Tongue (tissue), 2 donors: ENCODE results near the gene BAZ2B. TPM values are rescaled to one million over a fixed set of nuclear protein-coding genes. Genes with fewer than 3 reads are reported as not detected.
"Not testable (repeated sequence)": the region's sequence is repeated elsewhere in the genome, so short reads cannot be mapped to it uniquely, and the experiment has no call there.

Experiments
- DNase-seq: peaks from one replicate; pipeline ENCODE4 v3.0.0-alpha.2; 2015
- total RNA-seq: library from RNA; depleted of rRNA; stranded (reverse); fragments of >200 nt; gene quantifications from one replicate; pipeline ENCODE4 v1.2.3, GENCODE V29; 2014

The BAZ2B gene, protein sequence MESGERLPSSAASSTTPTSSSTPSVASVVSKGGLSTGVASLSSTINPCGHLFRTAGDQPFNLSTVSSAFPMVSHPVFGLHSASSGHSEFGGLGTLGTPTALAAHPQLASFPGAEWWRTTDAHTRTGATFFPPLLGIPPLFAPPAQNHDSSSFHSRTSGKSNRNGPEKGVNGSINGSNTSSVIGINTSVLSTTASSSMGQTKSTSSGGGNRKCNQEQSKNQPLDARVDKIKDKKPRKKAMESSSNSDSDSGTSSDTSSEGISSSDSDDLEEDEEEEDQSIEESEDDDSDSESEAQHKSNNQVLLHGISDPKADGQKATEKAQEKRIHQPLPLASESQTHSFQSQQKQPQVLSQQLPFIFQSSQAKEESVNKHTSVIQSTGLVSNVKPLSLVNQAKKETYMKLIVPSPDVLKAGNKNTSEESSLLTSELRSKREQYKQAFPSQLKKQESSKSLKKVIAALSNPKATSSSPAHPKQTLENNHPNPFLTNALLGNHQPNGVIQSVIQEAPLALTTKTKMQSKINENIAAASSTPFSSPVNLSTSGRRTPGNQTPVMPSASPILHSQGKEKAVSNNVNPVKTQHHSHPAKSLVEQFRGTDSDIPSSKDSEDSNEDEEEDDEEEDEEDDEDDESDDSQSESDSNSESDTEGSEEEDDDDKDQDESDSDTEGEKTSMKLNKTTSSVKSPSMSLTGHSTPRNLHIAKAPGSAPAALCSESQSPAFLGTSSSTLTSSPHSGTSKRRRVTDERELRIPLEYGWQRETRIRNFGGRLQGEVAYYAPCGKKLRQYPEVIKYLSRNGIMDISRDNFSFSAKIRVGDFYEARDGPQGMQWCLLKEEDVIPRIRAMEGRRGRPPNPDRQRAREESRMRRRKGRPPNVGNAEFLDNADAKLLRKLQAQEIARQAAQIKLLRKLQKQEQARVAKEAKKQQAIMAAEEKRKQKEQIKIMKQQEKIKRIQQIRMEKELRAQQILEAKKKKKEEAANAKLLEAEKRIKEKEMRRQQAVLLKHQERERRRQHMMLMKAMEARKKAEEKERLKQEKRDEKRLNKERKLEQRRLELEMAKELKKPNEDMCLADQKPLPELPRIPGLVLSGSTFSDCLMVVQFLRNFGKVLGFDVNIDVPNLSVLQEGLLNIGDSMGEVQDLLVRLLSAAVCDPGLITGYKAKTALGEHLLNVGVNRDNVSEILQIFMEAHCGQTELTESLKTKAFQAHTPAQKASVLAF (N-terminal part only)
- 162 TPM for total RNA-seq

DNA sequence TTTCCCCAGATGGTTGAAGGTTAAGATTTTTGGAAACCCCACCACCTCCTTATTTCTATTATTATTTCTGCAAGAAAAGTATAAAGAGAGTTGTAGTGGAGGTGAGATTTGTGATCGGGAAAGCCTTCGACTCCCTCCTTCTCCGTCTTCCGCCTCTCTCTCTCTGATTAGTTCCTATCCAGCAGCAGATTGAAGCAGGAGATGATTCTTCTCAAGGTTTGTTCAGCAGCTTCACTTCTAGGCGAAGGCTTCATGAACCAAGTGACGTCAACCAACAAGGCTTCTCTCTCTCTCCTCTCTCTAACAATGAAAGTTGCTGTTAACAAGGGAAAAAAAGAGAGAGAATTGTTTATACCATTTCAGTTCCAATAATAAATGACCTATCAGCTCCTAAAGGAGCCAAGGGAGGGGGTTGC is at the start of gene BAZ2B:
TSS of gene BAZ2B (minus strand) at position 263 of the 416 bp plus-strand sequence. CDS start 137,829 bp downstream, outside the sequence.
- peak; percentile 88 for DNase-seq

DNA sequence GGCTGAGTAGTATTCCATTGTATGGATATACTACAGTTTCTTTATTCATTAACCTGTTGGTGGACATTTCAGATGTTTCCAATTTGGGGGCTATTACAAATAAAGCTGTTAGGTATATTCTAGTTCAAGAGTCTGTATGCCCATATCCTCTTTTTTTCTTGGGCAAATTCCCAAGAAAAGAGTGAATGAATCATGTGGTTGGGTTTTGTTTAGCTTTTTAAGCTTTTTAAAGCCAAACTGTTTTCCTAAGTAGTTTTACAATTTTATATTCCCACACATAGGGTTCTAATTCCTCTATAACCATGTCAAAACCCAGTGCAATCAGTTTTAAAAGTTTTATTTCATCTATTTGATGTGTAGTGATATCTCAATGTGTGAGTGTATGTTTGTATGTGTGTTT is 44.9 kb upstream of the BAZ2B start:
- no peak for DNase-seq

DNA sequence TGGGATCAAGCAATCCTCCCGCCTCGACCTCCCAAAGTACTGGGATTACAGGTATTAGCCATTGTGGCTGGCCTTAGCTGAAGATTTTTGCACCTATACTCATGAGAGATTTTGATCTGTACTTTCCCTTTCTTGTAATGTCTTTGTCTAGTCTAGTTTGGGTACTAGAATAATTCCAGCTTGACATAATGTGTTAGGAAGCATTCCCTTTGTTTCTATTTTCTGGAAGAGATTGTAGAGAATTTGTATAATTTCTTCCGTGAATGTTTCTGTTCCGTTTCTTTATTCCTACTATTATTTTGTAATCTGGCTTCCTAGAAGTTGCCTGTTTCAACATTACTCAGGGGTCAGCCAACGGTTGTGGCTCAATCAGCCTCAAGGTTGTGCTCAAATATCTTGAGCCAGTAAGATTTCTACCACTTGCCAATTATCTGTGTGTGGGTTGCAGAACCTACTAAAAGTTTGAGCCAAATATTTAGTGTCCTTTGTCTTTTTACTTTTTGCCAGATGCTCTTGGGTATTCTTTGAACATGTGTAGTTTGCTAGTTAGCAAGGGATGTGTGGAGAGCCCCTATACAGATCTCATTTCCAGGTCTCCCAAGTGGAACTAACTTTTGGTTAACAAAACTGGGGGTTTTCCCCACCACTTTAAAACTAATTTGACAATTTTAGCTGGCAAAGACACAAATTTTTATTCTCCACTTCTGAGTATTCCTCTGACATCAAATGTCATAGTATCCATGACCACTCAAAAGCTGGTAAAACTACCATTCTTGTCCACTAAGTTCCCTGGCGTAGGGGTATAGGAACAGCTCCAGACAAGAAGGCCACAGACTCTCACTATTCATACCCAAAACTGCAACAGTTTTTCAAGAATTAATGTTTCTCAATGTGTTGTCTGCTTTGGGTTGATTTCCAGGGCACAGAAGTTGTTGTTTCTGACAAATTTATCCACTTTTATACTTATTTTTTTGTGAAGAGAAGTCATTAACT is 42.8 kb upstream of the BAZ2B start:
- no peak for DNase-seq

DNA sequence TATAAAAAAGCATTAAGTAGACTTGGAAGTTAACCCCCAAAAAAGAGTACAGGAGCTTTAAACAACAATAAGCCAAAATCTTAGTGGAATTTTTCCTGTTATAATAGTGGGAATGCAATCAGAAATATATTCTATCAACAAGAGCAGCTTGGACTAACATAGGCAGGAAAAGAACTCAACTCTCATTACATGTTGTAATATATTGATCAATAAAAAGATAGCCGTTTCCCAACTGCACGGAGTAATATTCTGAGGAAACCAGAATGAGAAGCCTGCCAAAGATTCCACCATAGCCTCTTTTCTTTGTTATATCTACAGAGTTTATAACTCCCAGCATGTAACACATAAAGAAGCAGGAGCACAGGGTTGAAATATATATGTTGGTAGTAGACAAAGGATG is 37.6 kb upstream of the BAZ2B start:
- no peak for DNase-seq

DNA sequence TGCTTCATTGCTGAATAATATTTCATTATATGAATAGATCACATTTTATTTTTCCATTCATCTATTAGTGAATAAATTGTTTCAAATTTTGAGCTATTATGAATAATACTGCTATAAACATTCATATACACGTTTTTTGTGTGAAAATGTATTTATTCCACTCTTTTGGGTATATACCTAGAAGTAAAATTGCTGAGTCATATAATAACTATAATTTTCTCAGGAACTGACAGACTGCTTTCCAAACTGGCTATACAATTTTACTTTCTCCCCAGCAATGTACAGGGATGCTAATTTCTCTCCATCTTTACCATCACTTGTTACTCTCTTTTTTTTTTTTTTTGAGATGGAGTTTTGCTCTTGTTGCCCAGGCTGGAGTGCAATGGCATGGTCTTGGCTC is 35.5 kb upstream of the BAZ2B start:
- DNase-seq: no peak

DNA sequence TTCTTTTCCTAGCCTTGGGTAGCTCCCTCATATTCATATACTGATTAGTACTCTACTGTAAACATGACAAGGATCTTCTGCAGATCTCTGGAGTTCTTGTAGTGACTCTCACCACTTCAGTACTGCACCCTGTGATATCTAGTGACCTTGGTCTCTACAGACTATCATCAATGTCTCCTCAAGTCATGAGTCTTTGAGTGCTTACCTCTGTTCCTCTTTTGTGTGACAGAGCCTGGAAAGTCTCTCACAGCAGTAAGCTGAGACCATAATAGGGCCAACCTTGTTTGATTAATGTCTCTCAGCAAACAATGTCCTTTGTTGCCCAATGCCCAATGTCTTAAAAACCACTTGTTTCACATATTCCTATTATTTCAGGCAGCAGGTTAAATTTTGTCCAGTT is 34.2 kb upstream of the BAZ2B start:
- no peak for DNase-seq

DNA sequence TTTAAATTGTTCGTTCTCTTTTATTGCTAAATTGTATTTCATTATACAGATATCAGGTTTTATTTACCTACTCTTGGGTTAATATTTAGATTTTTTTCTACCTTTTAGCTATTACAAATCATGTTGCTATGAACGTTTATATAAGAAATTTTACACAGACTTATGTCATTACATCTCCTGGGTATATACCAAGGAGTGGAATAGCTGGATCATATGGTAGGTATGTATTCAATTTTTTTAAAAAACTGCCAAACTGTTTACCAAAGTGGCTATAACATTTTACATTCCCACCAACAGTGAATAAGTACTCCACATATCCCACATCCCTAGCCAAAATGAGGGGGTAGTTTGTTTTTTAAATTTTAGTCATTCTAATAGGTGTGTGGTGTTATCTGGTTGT is 32.3 kb upstream of the BAZ2B start:
- DNase-seq: no peak

DNA sequence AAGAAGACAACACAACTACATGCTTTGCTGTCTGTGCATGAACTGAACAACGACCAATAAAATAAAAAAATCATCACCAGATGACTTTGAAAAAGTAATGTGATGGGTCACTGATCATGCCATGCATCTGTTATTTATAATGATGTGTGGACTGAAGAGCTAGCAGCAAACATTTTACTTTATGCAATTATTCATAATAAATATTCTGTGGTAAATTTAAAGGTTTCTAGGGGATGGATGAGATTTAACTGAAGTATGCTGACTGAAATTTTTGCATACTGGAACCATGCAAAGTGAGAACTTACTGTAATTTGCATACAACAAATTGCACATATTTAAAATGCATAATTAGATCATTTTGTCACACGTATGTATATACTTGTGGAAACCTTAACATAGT is 31.3 kb upstream of the BAZ2B start:
- DNase-seq: no peak

DNA sequence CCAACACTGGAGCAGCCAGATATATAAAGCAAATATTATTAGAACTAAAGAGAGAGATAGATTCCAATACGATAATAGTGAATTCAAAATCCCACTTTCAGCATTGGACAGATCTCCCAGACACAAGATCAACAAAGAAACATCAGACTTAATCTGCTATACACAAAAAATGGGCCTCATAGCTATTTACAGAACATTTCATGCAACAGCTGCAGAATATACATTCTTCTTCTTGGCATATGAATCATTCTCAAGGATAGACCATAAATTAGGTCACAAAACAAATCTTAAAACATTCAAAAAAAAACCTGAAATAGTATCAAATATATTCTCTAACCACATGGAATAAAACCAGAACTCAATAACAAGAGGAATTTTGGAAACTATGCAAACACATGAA is 23.8 kb upstream of the BAZ2B start:
- DNase-seq: no peak

DNA sequence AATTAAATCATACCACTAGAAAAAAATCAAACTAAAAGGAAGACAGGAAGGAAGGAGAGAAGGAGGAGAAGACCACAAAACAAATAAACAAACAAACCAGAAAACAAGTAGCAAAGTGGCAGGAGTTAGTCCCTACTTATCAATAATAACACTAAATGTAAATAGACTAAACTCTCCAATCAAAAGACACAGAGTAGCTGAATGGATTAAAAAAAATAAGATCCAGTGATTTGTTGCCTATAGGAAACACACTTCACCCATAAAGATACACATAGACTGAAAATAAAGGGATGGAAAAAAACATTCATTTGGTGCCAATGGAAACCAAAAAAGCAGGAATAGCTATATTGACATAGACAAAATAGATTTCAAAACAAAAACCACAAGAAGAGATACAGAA is 23.4 kb upstream of the BAZ2B start:
- no peak for DNase-seq

DNA sequence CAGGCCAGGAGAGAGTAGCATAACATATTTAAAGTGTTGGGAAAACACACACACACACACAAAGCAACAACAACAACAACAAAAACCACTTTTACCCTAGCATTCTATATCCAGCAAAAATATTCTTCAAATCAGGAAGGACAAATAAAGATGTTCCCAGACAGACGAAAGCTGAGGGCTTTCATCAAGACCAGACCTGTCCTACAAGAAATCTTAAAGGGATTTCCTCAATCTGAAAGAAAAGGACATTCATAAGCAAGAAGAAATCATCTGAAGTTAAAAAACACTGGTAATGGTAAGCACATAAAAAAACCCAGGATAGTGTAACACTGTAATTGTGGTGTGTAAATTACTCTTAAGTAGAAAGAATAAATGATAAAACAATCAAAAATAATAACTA is 22.7 kb upstream of the BAZ2B start:
- DNase-seq: no peak

DNA sequence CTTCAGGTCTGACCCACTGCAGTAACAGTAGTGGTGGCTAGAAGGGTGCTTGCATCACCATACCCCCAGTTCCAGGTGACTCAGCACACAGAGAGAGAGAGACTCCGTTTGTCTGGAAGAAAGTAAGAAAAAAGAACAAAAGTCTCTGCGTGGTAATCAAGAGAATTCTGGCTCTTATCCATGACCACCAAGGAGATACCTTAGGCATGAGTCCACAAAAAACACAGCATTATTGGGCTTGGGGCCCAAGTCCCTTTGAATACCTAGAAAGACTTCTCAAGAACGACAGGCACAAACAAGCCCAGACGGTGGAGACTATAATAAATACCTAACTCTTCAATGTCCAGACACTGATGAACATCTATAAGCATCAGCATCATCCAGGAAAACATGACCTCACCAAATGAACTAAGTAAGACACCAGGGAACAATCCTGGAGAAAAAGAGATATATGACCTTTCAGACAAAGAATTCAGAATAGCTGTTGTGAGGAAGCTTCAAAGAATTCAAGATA is 21.7 kb upstream of the BAZ2B start:
- DNase-seq: no peak

DNA sequence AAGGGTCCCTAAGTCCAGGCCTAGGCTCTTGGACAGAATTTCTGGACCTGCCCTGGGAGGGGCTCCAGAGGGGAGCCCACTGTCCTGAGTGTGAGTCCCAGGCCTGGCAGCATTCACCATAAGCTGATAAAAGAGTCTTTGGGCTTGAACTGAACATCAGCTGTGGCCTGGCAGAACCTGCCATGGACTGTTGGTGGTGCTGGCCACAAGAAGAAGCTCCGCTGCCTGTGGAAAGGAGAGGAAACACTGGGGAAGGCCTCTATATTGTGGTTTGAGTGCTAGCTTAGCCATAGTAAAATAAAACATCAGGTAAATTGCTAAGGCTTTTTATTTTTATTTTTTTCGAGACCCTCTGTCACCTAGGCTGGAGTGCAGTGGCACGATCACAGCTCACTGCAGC is 20.9 kb upstream of the BAZ2B start:
- DNase-seq: no peak

DNA sequence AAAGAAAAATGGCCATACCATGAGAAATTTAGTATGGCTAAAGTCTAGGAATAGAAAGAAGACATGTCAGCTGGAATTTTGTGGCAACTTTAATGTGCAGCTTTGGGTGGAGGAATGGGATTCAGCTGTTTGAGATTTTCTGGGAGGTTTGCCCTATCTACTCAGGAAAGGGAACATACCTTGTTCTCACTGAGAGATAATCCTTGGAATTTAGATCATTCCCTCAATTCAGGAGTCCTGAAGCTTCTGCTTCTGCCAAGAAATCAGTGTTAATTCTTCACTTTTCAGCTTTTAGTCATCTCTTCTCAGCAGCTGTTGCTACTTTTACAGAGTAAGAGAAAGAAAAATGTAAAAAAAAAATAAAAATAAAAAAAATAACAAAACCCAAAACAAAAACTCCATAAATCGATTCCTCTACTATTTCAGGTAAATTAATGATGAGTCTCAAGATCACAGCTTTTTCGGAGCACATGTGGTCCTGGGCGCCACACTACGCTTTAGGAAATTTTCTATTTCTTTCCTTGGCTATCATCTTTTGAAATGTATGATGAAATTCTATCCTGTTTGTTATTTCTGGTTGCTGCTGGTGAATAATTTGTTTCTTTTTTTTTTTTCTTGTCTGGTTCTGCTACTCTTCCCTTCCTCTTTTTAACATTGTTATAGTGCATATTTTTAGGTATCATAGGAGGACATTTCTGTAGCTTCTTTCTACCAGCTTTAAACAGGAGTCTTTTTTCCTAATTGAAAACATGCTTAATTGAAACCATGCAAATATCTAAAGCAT is 18.9 kb upstream of the BAZ2B start:
- peak; percentile 31 for DNase-seq

DNA sequence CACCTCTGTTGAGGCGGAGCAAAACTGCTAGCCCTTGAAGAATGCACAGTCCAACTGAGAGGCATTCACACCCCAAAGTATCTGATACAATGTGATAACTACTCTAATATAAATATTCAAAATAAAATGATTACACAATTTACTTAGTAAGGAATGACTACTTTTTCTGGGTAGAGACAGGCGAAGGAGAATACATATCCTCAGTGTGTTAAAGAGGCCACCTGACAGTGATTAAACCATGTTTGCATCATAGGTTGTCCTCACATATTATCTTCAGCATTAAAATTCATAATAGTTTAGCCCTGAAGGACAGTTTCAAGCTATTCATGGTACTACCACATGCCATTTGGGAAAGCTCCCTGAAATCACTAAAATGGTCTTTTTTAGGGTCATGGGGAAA is 16.9 kb upstream of the BAZ2B start:
- no peak for DNase-seq

DNA sequence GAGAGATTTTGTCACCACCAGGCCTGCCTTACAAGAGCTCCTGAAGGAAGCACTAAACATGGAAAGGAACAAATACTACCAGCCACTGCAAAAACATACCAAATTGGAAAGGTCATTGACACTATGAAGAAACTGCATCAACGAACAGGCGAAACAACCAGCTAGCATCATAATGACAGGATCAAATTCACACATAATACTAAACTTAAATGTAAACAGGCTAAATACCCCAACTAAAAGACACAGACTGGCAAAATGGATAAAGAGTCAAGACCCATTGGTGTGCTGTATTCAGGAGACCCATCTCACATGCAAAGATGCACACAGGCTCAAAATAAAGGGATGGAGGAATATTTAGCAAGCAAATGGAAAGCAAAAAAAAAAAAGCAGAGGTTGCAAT is 9.3 kb upstream of the BAZ2B start:
- DNase-seq: not testable (repeated sequence)

DNA sequence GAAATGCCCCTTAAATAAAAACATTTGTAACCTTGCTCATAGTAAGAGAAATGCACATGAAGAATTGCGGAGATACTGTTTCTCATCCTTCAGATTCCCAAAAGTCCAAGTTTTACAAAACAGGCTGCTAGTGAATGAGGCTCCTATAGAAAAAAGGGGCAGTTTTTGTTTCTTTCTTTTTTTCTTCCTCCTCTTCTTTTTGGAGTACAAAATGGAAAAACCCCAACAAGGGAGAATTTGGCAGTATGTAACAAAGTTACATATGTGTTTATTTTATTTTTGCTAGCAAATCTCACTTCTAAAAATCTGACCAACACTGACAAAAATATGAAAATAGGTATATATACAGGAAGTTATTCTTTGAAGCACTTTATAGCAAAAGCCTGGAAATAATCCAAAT is 7.1 kb upstream of the BAZ2B start:
- peak; percentile 53 for DNase-seq

DNA sequence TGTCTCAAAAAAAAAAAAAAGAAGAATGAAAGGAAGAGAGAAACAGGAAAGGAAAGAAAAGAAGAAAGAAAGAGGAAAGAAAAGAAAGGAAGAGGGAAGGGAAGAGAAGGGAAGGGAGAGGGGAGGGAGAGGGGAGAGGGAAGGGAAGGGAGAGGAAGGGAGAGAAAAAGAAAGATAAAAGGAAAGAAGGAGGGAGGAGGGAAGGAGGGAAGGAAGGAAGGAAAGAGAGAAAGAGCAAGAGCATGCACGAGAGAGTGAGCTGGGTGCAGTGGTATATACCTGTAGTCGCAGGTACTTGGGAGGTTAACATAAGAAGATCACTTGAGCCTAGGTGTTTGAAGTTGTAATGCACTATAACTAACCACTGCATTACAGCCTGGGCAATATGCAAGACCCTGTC is 6.6 kb upstream of the BAZ2B start:
- DNase-seq: no peak

DNA sequence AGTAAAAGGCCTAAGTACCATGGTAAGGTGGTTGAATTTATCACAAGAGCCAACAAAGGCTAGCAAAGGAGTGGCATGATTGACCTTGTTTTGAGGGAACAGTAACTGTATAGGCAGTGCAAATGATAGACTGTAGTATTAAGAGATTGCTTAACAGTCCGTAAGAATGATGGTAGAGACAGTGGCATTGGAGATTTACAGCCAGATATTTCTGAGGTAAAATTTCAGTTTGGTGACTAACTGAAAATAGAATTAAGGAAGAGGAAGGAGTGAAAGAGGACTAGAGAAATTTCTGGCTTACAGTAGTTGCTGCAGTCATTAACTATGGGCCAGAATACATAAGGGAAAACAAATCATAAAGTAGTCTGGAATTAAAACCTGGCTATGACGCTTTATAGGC is 4.4 kb upstream of the BAZ2B start:
- no peak for DNase-seq

DNA sequence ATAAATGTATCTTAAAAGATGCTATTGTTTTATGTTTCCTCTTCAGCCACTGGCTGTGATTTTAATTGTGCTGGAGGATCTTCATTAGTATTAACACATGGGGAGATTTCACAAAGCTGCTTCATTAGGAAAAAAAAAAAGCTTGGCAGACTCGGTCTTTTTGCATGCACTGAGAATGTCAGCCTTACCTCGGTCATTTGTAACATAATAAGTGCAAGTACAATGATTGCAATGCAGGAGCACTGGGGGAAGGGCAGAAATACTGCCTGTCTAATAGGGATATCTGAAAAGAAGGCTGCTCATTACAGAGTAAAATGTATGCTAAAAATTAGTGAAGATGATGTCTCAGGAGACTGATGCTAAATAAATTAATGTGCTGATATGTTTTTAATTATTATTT is 1.3 kb upstream of the BAZ2B start:
- DNase-seq: peak; percentile 68
